Liver (tissue), 9 donors: ENCODE results near the gene OPN4. TPM values are rescaled to one million over a fixed set of nuclear protein-coding genes. Genes with fewer than 3 reads are reported as not detected.

Source experiments
- DNase-seq: peaks from one replicate; pipeline ENCODE4 v3.0.0-alpha.2; 2017; ENCODE audit warnings: low spot score
- H3K27ac ChIP-seq, 2 donors: one replicate each; pipeline ENCODE4 v1.7.0; 2013; ENCODE audit warnings: inconsistent platforms in 2 of 2, low read length in 2 of 2, control low read depth in 1 of 2, low read depth in 1 of 2, mild to moderate bottlenecking in 1 of 2
- H3K27me3 ChIP-seq, 4 donors: one replicate each; pipeline versions ENCODE4 v1.6.1 to v1.7.0; 2013; ENCODE audit warnings: low read length in 3 of 4, inconsistent platforms in 1 of 4, mild to moderate bottlenecking in 1 of 4, moderate library complexity in 1 of 4; ENCODE audit not compliant: control insufficient read depth in 4 of 4, insufficient read depth in 4 of 4
- H3K36me3 ChIP-seq, 4 donors: one replicate each; pipeline versions ENCODE4 v1.6.1 to v1.7.0; 2013; ENCODE audit warnings: low read length in 3 of 4, mild to moderate bottlenecking in 3 of 4, low read depth in 1 of 4, moderate library complexity in 1 of 4; ENCODE audit not compliant: control insufficient read depth in 4 of 4, insufficient read depth in 3 of 4
- H3K4me1 ChIP-seq, 4 donors: one replicate each; pipeline versions ENCODE4 v1.6.1 to v1.7.0; 2013; ENCODE audit warnings: low read length in 3 of 4, mild to moderate bottlenecking in 3 of 4, moderate library complexity in 1 of 4; ENCODE audit not compliant: control insufficient read depth in 4 of 4, insufficient read depth in 4 of 4
- H3K4me3 ChIP-seq, 3 donors: one replicate each; pipeline versions ENCODE4 v1.6.1 to v1.7.0; 2013; ENCODE audit warnings: low read length in 3 of 3, control low read depth in 1 of 3, low read depth in 1 of 3, mild to moderate bottlenecking in 1 of 3
- H3K9ac ChIP-seq, 2 donors: one replicate each; pipeline ENCODE4 v1.7.0; 2013; ENCODE audit warnings: low read length in 2 of 2, mild to moderate bottlenecking in 2 of 2, moderate library complexity in 2 of 2, control low read depth in 1 of 2, low read depth in 1 of 2
- H3K9me3 ChIP-seq, 4 donors: one replicate each; pipeline versions ENCODE4 v1.6.1 to v1.7.0; 2013; ENCODE audit warnings: low read length in 3 of 4; ENCODE audit not compliant: control insufficient read depth in 4 of 4
- EGR1 ChIP-seq, 2 donors: IDR thresholded peaks; 2 replicates each; pipeline ENCODE4 v1.6.1; 2016 to 2018; ENCODE audit warnings: antibody characterized with exemption in 2 of 2, low read depth in 2 of 2
- FOXA1 ChIP-seq: IDR thresholded peaks from 2 replicates; pipeline ENCODE4 v1.6.1; 2016; ENCODE audit warnings: antibody characterized with exemption
- FOXA2 ChIP-seq: IDR thresholded peaks from 2 replicates; pipeline ENCODE4 v1.6.1; 2016; ENCODE audit warnings: antibody characterized with exemption
- HNF4A ChIP-seq, 2 donors: conservative IDR thresholded peaks; 2 replicates each; pipeline ENCODE4 v1.6.1; 2016; ENCODE audit warnings: antibody characterized with exemption in 2 of 2, mild to moderate bottlenecking in 2 of 2
- HNF4G ChIP-seq: IDR thresholded peaks from 2 replicates; pipeline ENCODE4 v1.6.1; 2016; ENCODE audit warnings: antibody characterized with exemption
- JUND ChIP-seq, 2 donors: IDR thresholded peaks; 2 replicates each; pipeline ENCODE4 v1.6.1; 2016; ENCODE audit warnings: antibody characterized with exemption in 2 of 2
- NR2F2 ChIP-seq: IDR thresholded peaks from 2 replicates; pipeline ENCODE4 v1.6.1; 2016; ENCODE audit warnings: antibody characterized with exemption
- RAD21 ChIP-seq, 2 donors: IDR thresholded peaks; 2 replicates each; pipeline ENCODE4 v1.6.1; 2016; ENCODE audit warnings: antibody characterized with exemption in 2 of 2, mild to moderate bottlenecking in 2 of 2
- RXRA ChIP-seq, 2 donors: IDR thresholded peaks; 2 replicates each; pipeline ENCODE4 v1.6.1; 2017 to 2018; ENCODE audit warnings: antibody characterized with exemption in 2 of 2, mild to moderate bottlenecking in 1 of 2
- SP1 ChIP-seq: IDR thresholded peaks from 2 replicates; pipeline ENCODE4 v1.6.1; 2018; ENCODE audit warnings: antibody characterized with exemption, mild to moderate bottlenecking
- TAF1 ChIP-seq: conservative IDR thresholded peaks from 2 replicates; pipeline ENCODE4 v1.6.1; 2016; ENCODE audit warnings: antibody characterized with exemption, mild to moderate bottlenecking
- YY1 ChIP-seq: IDR thresholded peaks from 2 replicates; pipeline ENCODE4 v1.6.1; 2016; ENCODE audit warnings: antibody characterized with exemption, mild to moderate bottlenecking
- WGBS: extraction: QIAGEN DNeasy Blood & Tissue Kit; methylation state at CpG from one replicate; pipeline ENCODE4 v1.1.7; 2013; 5-methylcytosine and 5-hydroxymethylcytosine counted together
- polyA plus RNA-seq, 2 donors: library from polyadenylated mRNA; stranded (reverse) in 1 of 2; unstranded in 1 of 2; fragments of 200-250 nt in 1 of 2; fragments of >200 nt in 1 of 2; fragmentation: Nextera tagmentation in 1 of 2; extraction: Ambion mirVana in 1 of 2; gene quantifications; one replicate each; pipeline versions ENCODE4 v1.2.1 to v1.2.3, GENCODE V29; 2013 to 2015
- total RNA-seq, 2 donors: library from RNA; depleted of rRNA; stranded (reverse); fragments of >200 nt; gene quantifications; one replicate each; pipeline ENCODE4 v1.2.3, GENCODE V29; 2014
- TF ChIP-seq, protein P1 (sequence below): IDR thresholded peaks from 2 replicates; pipeline ENCODE4 v1.6.1; 2016; ENCODE audit warnings: antibody characterized with exemption, mild to moderate bottlenecking
- TF ChIP-seq, protein P2 (sequence below): IDR thresholded peaks from 2 replicates; pipeline ENCODE4 v1.6.1; 2016; ENCODE audit warnings: antibody characterized with exemption
- TF ChIP-seq, protein P3 (sequence below): IDR thresholded peaks from 2 replicates; pipeline ENCODE4 v1.6.1; 2016; ENCODE audit warnings: antibody characterized with exemption
- TF ChIP-seq, protein P4 (sequence below): fragments of 150-350 bp; IDR thresholded peaks from 2 replicates; pipeline ENCODE4 v1.5.1; 2017; ENCODE audit warnings: improper control_type of control experiment, low read depth, low read length; ENCODE audit not compliant: missing input control
- TF ChIP-seq, protein P5 (sequence below): IDR thresholded peaks from 2 replicates; pipeline ENCODE4 v1.6.1; 2016; ENCODE audit warnings: antibody characterized with exemption
- donor health status: healthy.
- donor health status: healthy.
- donor health status: healthy.
- donor health status: healthy.
- donor health status: healthy.

The OPN4 gene
- total and polyA plus RNA-seq, 4 donors = not detected

DNA sequence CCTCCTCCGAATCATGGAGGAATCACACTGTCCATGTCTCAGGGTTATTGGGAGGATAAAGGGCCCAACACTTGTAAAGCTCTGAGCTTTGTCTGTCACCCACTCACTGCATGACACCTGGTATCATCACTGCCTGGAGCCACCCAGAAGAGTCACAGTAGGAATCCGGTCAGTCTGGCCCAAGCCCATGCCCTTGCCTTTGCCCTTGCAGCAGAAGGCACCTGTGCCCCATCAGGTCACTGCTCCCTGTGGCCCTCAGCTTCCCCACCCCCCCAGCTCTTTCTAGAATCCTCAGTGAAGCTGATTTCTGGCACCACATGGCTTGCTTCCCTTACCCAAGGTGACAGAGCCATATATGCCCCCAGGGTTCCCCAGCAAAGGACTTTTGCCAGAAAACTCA lies 28.3 kb downstream of the OPN4 start:
- Histone ChIP-seq H3K9me3 (no peaks in the 10 kb centered on the region), H3K27ac (no peak overlapping the region), H3K9ac (no peak overlapping the region), H3K27me3 (no peaks in the 10 kb centered on the region), H3K4me3 (no peak overlapping the region), H3K4me1 (peaks cover 0 to 5% (median 0%) of the 10 kb centered on the region in 4 donors), H3K36me3 (no peaks in the 10 kb centered on the region)
- 89% methylated on average over 2 of the region's 2 CpGs for WGBS
- TF ChIP-seq RAD21 (IDR thresholded peaks at IDR 0.05) (no peak), TAF1 (no peak), FOXA2 (no peak), HNF4A (conservative IDR thresholded peaks at IDR 0.05) (no peak), JUND (IDR thresholded peaks at IDR 0.05) (no peak)
- TF ChIP-seq, protein P1, sequence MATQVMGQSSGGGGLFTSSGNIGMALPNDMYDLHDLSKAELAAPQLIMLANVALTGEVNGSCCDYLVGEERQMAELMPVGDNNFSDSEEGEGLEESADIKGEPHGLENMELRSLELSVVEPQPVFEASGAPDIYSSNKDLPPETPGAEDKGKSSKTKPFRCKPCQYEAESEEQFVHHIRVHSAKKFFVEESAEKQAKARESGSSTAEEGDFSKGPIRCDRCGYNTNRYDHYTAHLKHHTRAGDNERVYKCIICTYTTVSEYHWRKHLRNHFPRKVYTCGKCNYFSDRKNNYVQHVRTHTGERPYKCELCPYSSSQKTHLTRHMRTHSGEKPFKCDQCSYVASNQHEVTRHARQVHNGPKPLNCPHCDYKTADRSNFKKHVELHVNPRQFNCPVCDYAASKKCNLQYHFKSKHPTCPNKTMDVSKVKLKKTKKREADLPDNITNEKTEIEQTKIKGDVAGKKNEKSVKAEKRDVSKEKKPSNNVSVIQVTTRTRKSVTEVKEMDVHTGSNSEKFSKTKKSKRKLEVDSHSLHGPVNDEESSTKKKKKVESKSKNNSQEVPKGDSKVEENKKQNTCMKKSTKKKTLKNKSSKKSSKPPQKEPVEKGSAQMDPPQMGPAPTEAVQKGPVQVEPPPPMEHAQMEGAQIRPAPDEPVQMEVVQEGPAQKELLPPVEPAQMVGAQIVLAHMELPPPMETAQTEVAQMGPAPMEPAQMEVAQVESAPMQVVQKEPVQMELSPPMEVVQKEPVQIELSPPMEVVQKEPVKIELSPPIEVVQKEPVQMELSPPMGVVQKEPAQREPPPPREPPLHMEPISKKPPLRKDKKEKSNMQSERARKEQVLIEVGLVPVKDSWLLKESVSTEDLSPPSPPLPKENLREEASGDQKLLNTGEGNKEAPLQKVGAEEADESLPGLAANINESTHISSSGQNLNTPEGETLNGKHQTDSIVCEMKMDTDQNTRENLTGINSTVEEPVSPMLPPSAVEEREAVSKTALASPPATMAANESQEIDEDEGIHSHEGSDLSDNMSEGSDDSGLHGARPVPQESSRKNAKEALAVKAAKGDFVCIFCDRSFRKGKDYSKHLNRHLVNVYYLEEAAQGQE = no peak
- TF ChIP-seq, protein P2, sequence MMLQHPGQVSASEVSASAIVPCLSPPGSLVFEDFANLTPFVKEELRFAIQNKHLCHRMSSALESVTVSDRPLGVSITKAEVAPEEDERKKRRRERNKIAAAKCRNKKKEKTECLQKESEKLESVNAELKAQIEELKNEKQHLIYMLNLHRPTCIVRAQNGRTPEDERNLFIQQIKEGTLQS = no peak
- TF ChIP-seq, protein P3, sequence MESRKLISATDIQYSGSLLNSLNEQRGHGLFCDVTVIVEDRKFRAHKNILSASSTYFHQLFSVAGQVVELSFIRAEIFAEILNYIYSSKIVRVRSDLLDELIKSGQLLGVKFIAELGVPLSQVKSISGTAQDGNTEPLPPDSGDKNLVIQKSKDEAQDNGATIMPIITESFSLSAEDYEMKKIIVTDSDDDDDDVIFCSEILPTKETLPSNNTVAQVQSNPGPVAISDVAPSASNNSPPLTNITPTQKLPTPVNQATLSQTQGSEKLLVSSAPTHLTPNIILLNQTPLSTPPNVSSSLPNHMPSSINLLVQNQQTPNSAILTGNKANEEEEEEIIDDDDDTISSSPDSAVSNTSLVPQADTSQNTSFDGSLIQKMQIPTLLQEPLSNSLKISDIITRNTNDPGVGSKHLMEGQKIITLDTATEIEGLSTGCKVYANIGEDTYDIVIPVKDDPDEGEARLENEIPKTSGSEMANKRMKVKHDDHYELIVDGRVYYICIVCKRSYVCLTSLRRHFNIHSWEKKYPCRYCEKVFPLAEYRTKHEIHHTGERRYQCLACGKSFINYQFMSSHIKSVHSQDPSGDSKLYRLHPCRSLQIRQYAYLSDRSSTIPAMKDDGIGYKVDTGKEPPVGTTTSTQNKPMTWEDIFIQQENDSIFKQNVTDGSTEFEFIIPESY = no peak
- no peak for DNase-seq

DNA sequence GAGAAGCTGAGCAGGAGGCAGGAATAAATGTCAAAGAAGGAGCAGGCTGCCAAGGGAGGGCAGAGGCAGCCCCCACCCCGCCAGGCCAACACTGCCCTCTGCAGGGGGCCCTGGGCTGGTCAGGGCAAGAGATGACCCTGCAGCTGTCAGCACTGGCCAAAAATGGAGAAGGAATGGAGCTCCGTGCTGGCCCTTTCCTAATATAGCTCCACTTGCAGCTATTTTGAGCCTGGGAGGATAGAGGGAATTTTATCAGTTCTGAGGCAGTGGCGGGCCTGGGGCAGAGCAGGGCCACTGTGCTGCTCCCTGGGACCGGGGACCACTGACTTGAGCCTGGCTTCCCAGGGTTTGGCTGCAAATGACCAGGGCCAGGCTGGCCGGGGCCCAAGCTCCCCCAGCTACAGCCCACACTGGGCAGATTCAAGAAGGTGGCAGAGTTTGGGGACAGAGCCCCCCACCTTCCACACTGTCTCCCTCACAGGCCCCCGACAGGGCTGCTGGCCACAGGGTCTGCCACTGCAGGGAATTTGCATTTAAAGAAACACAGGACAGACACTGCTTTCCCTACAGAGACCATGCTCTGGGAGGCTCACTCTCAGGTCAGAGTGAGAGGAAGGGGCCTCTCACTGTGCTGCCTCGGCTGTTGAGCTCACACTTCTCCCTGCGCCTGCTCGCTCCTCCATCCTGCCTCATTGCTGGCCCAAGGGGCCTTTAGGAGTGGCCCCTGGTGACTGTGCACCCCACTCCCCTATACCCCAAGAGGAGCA lies 30.2 kb downstream of the OPN4 start:
- Histone ChIP-seq H3K9ac (no peak overlapping the region), H3K27me3 (no peaks in the 10 kb centered on the region), H3K4me3 (no peak overlapping the region), H3K9me3 (no peaks in the 10 kb centered on the region), H3K4me1 (peaks cover 0 to 5% (median 1%) of the 10 kb centered on the region in 4 donors), H3K27ac (no peak overlapping the region), H3K36me3 (no peaks in the 10 kb centered on the region)
- DNase-seq = no peak
- 63% methylated on average over 9 of the region's 9 CpGs for WGBS
- TF ChIP-seq SP1 (peak; percentile 35), FOXA1 (no peak), RXRA (IDR thresholded peaks at IDR 0.05) (peak in 1 of 2 donors; percentile 29), TAF1 (no peak), NR2F2 (peak; percentile 89), HNF4A (conservative IDR thresholded peaks at IDR 0.05) (no peak), RAD21 (IDR thresholded peaks at IDR 0.05) (peak in 1 of 2 donors; percentile 68), JUND (IDR thresholded peaks at IDR 0.05) (no peak), EGR1 (IDR thresholded peaks at IDR 0.05; ENCODE audit: low read depth in 2 of 2) (no peak), YY1 (no peak), HNF4G (no peak), FOXA2 (no peak)
- TF ChIP-seq, protein P4, sequence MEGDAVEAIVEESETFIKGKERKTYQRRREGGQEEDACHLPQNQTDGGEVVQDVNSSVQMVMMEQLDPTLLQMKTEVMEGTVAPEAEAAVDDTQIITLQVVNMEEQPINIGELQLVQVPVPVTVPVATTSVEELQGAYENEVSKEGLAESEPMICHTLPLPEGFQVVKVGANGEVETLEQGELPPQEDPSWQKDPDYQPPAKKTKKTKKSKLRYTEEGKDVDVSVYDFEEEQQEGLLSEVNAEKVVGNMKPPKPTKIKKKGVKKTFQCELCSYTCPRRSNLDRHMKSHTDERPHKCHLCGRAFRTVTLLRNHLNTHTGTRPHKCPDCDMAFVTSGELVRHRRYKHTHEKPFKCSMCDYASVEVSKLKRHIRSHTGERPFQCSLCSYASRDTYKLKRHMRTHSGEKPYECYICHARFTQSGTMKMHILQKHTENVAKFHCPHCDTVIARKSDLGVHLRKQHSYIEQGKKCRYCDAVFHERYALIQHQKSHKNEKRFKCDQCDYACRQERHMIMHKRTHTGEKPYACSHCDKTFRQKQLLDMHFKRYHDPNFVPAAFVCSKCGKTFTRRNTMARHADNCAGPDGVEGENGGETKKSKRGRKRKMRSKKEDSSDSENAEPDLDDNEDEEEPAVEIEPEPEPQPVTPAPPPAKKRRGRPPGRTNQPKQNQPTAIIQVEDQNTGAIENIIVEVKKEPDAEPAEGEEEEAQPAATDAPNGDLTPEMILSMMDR = peak; percentile 18
- TF ChIP-seq, protein P2 = no peak
- TF ChIP-seq, protein P3 = no peak
- TF ChIP-seq, protein P5, sequence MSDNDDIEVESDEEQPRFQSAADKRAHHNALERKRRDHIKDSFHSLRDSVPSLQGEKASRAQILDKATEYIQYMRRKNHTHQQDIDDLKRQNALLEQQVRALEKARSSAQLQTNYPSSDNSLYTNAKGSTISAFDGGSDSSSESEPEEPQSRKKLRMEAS = no peak
